OCI-LY3 (cell line): Measurements from ENCODE around the gene SLC2A4.

Source experiments
- EZH2phosphoT487 ChIP-seq: fragments of 200-600 bp; shearing (Covaris generic); IDR thresholded peaks from 2 replicates; pipeline ENCODE4 v1.6.1; 2018; ENCODE audit warnings: antibody characterized with exemption, mixed run types, low read depth
- TF ChIP-seq, protein P1 (sequence below): fragments of 200-600, 300-600 bp; sonication (generic); IDR thresholded peaks from 2 replicates; pipeline ENCODE4 v1.5.1; 2014; ENCODE audit warnings: antibody characterized with exemption, low read length, low read depth

- TF ChIP-seq, protein P1, sequence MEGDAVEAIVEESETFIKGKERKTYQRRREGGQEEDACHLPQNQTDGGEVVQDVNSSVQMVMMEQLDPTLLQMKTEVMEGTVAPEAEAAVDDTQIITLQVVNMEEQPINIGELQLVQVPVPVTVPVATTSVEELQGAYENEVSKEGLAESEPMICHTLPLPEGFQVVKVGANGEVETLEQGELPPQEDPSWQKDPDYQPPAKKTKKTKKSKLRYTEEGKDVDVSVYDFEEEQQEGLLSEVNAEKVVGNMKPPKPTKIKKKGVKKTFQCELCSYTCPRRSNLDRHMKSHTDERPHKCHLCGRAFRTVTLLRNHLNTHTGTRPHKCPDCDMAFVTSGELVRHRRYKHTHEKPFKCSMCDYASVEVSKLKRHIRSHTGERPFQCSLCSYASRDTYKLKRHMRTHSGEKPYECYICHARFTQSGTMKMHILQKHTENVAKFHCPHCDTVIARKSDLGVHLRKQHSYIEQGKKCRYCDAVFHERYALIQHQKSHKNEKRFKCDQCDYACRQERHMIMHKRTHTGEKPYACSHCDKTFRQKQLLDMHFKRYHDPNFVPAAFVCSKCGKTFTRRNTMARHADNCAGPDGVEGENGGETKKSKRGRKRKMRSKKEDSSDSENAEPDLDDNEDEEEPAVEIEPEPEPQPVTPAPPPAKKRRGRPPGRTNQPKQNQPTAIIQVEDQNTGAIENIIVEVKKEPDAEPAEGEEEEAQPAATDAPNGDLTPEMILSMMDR, result no peak
- no peak for TF ChIP-seq EZH2phosphoT487
Observed at GRCh38 chr17:7315570-7316235, 34.2 kb downstream of the SLC2A4 start.
